Stimulated activated CD8-positive, alpha-beta memory T cell treated with anti-CD3 and anti-CD28 coated beads, Interleukin-12 subunit alpha, Interleukin-12 subunit beta, amount 100 ng/mL, for 4 hours (primary cell): ENCODE measurements around the gene BCDIN3D.

Source experiments
- DNase-seq: peaks from one replicate; pipeline ENCODE4 v3.0.0-alpha.2; 2020; ENCODE audit warnings: low read depth

BCDIN3D gene

DNA sequence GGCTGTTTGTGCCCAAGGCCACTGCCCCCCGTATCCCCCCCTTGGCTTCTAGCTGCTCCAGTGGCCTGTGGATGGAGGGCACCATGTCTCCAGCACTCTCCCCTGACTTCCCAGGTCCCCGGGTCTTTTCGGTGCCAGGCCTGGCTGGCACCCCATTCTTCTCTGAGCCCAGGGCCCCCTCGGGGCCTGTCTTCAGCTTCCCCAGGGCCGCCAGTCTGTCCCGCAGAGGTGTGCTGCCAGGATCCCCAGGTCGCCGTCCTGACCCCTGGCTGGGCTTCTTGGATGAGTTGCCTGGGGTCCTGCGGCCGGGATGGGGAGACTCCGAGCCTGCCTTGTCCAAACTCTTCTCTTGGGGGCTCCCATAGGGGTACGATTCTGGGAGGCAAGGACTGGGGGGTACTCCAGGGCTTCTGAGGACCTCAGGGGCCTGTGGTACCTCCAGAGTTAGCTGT, 47.2 kb downstream of the BCDIN3D start:
- no peak for DNase-seq

DNA sequence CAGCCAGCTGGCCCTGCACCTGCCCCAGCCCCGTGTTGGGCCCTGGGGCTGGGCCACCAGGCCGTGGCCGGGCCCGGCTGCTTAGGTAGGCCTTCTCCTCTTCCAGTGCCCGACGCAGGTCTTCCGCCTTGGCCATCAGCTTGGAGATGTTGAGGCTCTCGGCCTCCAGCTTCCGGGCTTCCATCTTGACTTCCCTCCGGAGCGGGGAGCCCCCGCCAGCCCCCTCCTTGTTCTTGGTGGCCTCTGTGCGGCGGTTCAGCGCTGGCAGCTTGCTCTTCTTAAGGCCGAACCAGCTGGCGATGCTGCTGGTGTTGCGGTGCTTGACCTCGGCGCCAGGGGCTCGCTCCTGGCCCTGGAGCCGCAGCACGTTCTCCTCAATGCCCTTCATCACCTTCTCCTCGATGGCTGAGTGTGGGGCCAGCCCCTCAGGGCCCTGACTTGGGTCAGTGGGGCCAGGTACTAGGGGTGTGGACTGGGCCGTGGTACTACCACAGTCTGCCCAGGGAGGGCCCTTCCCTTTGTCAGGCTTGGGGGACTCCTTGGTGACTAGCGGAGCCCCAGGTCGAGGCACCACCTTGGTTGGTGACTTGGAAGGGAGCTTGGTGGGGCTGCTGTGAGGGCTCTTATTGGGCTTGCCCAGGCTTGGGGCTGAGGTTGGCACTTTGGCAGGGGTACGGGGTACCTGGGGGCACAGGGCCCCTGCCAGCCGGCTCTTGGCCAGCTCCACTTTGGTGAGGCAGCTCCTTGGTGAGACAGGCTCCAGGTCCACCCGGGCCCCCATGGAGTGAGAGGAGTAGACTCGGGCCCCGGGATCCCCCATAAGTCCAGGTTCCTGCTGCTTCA, 47.9 kb downstream of the BCDIN3D start:
- DNase-seq = no peak

DNA sequence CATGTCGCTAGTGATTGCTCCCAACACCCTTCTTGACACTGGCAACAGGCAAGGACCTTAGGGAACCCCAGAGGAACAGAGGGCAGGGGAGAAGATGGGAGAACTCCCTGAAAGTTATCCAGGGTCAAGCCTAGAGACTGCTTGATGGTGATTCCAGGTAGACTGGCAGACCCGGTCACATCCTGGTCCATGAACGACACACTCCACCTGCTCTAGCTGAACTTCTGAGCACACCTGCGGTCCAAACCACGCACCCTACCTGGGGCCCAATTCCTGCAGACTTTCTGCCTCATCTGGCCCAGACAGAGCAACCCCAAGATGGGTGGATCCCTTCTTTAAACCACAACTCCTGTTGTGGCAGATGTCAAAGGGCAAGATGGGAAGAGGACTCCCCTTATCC, 48.9 kb downstream of the BCDIN3D start:
- no peak for DNase-seq

DNA sequence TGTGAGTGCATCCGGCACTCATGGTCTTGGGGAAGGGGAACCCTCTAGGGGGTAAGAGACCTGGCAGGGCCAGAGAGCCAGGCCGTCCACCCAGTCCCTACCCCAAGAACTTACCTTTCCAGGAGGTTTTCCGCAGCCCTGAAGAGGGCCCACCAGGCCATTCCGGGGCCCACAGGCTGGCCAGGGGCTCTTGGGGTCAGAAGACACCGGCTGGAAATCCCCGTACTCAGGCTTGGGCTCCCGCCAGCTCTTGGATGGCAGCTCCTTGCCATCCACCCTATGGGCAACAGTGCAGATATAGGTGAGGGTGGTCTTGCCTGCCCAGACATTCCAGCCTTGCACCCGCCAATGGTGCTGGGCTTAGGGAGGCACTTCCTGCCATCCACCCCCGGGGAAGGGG, 49.3 kb downstream of the BCDIN3D start:
- DNase-seq = no peak

DNA sequence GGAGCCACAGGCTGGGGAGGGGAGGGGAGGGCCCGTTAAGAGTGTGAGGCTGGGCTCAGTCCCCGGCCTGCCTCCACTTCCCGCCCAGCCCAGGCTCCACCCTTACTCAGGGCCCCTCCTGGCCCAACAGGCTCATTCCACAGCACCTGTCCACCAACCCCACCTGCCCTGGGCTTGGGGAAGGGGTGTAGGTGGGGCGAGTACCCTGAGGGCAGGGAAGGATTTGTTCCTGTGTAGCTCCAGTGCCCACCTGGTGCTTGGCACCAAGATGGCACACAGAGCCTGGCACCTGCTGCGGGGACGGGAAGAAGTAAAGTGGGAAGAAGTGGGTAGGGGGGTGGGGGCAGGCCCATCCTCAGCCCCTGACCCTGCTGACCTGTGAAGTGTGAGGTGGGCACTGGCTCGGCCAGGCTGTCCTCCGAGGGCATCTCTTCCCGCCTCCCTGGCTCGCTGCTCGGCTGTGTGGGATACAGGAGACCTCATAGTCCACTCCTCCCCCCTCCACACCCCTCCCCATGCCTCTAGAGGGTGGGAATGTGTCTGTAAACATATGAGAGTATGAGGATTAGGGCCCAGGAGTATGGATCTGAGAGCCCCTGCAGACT, 49.8 kb downstream of the BCDIN3D start:
- no peak for DNase-seq

DNA sequence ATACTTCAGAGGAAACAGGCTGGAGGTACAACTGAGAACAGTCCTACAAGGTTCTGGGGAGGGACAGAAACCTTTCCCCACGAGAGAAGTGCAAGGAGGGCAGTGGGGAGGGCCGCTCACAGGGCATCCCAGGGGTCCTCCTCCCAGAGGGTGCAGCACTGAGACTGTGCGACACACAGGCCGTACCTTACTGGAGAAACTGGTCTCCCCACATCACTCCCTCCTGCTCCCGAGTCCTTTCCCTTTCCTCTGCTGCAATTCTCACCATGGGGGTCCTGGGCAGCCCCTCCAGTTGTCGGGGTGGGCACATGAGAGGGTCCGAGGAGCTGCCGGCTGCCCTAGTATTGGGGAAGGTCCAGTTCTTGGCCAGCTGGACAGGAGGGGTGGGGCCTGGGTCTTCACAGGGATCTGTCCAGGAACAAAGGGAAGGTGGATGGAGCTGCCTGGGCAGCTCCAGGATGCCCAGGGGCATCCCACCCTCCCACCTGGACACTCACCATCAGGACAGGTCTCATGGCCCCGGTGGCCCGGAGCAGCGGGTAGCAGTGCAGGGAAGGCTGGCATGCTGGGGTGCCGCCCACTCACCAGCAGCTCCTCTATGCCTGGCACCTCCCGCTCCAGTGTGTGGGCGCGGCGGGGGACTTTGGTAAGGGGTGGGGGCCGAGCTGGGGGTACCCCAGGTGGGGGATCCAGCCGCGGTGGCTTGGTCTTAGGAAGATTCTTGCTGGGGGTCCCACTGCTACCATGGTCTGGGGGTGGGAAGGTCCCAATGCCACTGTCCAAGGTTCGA, 50.5 kb downstream of the BCDIN3D start:
- no peak for DNase-seq

DNA sequence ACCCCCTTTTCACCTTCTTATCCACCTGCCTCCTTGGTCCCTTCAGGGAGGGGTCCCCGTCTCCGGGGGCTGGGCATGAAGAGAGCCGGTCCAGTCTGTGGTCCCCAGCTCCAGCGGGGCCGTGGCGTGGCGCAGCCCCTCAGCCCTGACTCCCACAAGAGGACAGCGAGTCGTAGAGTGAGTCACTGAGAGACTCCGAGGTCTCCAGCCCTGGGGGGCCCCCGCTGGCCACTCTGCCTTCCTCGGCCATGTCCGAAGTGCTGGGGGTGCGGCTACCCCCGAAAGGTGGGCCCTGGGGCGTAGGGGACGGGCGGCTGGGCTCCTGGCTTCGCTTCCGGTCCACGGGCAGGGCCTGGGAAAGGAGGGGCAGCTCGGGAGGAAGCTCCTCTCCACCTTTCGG, 51.2 kb downstream of the BCDIN3D start:
- DNase-seq = no peak

DNA sequence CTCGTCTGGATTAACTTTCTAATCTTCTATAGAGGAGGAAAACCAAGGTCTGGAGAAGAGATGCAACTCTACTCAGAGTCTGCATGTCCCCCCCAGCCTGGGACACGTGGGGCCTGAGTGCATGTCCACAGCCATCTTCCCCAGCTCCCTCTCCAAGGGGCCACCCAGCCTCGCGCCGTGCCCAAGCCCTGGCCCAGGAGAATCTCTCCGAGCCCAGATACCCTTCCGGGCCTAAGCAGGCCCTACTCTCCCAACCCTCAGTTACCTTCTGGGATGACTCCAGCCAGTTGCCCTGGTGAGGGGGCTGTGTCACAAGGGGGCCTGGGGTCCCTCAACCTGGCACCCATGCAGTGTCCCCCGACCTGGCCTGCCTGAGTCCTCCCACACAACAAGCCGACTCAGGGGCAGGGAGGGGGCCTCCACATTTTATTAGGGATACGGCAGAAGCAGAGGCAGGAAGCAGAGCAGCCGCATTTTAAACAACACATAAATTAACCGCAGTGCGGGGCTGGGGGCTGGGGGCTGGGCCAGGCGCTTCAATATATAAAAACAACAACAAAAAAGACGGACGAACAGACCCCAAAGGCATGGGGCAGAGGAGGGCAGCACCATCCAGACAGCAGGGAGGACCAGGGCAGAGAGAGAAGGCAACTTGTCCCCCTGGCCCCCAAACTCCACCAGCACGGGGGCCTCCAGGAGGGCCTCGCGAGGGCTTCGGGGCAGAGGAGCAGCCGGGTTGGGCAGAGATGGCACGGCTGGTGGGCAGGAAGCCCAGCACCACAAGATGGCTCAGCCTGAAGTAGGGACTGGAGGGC, 52.0 kb downstream of the BCDIN3D start:
- no peak for DNase-seq

DNA sequence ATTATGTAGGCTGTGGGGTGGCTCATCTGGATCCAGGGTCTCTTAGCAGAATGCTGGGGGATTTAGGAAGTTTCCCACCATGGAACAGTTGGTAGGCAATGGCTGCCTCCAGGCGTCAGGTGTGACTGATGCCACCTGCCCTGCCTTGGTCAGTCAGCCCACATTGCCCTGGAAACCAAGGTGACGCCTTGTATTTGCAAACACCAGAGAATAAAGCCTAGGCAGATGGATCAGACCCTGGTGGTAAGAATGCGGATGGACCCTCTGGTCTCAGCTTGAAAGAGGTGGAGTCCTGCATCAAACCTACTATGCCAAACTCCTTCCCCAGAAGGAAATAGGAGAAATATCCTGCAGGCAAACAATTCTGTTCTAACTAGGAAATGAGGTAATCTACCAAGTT, 52.9 kb downstream of the BCDIN3D start:
- DNase-seq = no peak

DNA sequence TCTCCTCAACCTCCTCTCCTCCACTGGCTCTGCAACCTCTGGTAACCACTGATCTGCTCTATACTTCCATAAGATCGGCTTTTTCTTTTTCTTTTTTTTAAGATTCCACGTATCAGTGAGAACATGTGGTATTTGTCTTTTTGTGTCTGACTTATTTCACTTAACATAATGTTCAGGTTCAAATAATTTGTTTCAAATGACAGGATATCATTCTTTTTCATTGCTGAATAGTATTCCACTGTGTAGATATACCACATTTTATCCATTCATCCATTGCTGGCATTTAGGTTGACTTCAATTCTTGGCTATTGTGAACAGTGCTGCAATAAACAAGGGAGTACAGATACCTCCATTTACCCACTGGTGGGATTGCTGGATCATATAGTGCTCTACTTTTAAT, 55.2 kb downstream of the BCDIN3D start:
- no peak for DNase-seq
